Neural cell (in vitro differentiated cells): ENCODE results near the gene GYPC.

Experiments used
- EP300 ChIP-seq: fragments of 450-650 bp; conservative IDR thresholded peaks from 2 replicates; pipeline ENCODE4 v1.6.1; 2014; ENCODE audit warnings: antibody characterized with exemption, mild to moderate bottlenecking, moderate library complexity; ENCODE audit not compliant: poor library complexity, severe bottlenecking
- MXI1 ChIP-seq: fragments of 450-650 bp; conservative IDR thresholded peaks from 2 replicates; pipeline ENCODE4 v1.6.1; 2014; ENCODE audit warnings: antibody characterized with exemption, mild to moderate bottlenecking; ENCODE audit not compliant: poor library complexity, severe bottlenecking
- POLR2AphosphoS5 ChIP-seq: IDR thresholded peaks from 2 replicates; pipeline ENCODE4 v1.6.1; 2012
- TAF1 ChIP-seq: IDR thresholded peaks from 2 replicates; pipeline ENCODE4 v1.6.1; 2012; ENCODE audit warnings: low read depth
- TF ChIP-seq, protein P1 (sequence below): fragments of 450-650 bp; IDR thresholded peaks from 2 replicates; pipeline ENCODE4 v1.5.1; 2014; ENCODE audit warnings: antibody characterized with exemption, mild to moderate bottlenecking, moderate library complexity; ENCODE audit not compliant: poor library complexity, severe bottlenecking
- TF ChIP-seq, protein P2 (sequence below): IDR thresholded peaks from 2 replicates; pipeline ENCODE4 v1.6.1; 2012; ENCODE audit warnings: borderline replicate concordance

DNA sequence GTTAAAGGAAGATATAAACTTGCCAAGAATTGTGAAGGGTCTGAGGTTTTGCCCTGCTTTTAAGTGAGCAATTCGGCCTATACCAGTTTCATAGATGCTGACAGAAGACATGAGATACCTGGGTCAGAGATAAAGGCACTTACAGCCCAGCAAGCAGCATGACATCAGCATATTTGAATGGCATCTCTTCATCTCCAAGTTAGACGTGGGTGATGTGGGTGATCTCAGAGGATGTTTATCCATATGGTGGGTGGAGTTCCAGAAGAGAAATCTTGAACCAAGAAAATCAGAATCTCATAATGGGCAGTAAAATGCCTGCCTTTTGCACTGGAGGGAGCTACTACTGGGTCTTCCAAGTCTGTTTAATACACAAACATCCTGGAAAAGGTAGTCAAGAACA, 44.7 kb downstream of the GYPC start:
- TF ChIP-seq TAF1 (no peak), EP300 (no peak), MXI1 (no peak), POLR2AphosphoS5 (no peak)
- TF ChIP-seq, protein P1, sequence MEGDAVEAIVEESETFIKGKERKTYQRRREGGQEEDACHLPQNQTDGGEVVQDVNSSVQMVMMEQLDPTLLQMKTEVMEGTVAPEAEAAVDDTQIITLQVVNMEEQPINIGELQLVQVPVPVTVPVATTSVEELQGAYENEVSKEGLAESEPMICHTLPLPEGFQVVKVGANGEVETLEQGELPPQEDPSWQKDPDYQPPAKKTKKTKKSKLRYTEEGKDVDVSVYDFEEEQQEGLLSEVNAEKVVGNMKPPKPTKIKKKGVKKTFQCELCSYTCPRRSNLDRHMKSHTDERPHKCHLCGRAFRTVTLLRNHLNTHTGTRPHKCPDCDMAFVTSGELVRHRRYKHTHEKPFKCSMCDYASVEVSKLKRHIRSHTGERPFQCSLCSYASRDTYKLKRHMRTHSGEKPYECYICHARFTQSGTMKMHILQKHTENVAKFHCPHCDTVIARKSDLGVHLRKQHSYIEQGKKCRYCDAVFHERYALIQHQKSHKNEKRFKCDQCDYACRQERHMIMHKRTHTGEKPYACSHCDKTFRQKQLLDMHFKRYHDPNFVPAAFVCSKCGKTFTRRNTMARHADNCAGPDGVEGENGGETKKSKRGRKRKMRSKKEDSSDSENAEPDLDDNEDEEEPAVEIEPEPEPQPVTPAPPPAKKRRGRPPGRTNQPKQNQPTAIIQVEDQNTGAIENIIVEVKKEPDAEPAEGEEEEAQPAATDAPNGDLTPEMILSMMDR: no peak
- TF ChIP-seq, protein P2, sequence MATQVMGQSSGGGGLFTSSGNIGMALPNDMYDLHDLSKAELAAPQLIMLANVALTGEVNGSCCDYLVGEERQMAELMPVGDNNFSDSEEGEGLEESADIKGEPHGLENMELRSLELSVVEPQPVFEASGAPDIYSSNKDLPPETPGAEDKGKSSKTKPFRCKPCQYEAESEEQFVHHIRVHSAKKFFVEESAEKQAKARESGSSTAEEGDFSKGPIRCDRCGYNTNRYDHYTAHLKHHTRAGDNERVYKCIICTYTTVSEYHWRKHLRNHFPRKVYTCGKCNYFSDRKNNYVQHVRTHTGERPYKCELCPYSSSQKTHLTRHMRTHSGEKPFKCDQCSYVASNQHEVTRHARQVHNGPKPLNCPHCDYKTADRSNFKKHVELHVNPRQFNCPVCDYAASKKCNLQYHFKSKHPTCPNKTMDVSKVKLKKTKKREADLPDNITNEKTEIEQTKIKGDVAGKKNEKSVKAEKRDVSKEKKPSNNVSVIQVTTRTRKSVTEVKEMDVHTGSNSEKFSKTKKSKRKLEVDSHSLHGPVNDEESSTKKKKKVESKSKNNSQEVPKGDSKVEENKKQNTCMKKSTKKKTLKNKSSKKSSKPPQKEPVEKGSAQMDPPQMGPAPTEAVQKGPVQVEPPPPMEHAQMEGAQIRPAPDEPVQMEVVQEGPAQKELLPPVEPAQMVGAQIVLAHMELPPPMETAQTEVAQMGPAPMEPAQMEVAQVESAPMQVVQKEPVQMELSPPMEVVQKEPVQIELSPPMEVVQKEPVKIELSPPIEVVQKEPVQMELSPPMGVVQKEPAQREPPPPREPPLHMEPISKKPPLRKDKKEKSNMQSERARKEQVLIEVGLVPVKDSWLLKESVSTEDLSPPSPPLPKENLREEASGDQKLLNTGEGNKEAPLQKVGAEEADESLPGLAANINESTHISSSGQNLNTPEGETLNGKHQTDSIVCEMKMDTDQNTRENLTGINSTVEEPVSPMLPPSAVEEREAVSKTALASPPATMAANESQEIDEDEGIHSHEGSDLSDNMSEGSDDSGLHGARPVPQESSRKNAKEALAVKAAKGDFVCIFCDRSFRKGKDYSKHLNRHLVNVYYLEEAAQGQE: no peak
